Measurements from ENCODE around the gene CNOT6L.
"Not testable (repeated sequence)": the region's sequence is repeated elsewhere in the genome, so short reads cannot be mapped to it uniquely, and the experiment has no call there.

Gene CNOT6L

GRCh38 chr4:77782102-77782835 lies 36.9 kb downstream of the CNOT6L start:
- no peak for DNase-seq (ENCODE audit: low spot score)

- not testable (repeated sequence) for DNase-seq (ENCODE audit: low spot score)
Measured at GRCh38 chr4:77780762-77781161, 38.4 kb downstream of the CNOT6L start.

GRCh38 chr4:77777135-77777807 lies 41.9 kb downstream of the CNOT6L start:
- DNase-seq (ENCODE audit: low spot score) = peak; percentile 17

GRCh38 chr4:77776182-77777134 lies 42.7 kb downstream of the CNOT6L start:
- peak; percentile 36 for DNase-seq (ENCODE audit: low spot score)

GRCh38 chr4:77773101-77773500 lies 46.1 kb downstream of the CNOT6L start:
- DNase-seq (ENCODE audit: low spot score) = no peak

- no peak for DNase-seq (ENCODE audit: low spot score)
Measured at GRCh38 chr4:77771566-77771965, 47.6 kb downstream of the CNOT6L start.

GRCh38 chr4:77765720-77766119 lies 53.4 kb downstream of the CNOT6L start:
- no peak for DNase-seq (ENCODE audit: low spot score)

GRCh38 chr4:77762531-77762930 lies 56.6 kb downstream of the CNOT6L start:
- no peak for DNase-seq (ENCODE audit: low spot score)

- no peak for DNase-seq (ENCODE audit: low spot score)
Measured at GRCh38 chr4:77761595-77761994, 57.6 kb downstream of the CNOT6L start.

GRCh38 chr4:77758804-77759203 lies 60.4 kb downstream of the CNOT6L start:
- DNase-seq (ENCODE audit: low spot score) = no peak

GRCh38 chr4:77751764-77752163 lies 67.4 kb downstream of the CNOT6L start:
- DNase-seq (ENCODE audit: low spot score) = no peak

- DNase-seq (ENCODE audit: low spot score) = no peak
Measured at GRCh38 chr4:77745792-77746191, 73.4 kb downstream of the CNOT6L start.

GRCh38 chr4:77742054-77742453 lies 77.1 kb downstream of the CNOT6L start:
- no peak for DNase-seq (ENCODE audit: low spot score)

GRCh38 chr4:77740480-77740879 lies 78.7 kb downstream of the CNOT6L start:
- DNase-seq (ENCODE audit: low spot score) = no peak

GRCh38 chr4:77734928-77735327 lies 84.2 kb downstream of the CNOT6L start:
- DNase-seq (ENCODE audit: low spot score) = no peak

- peak; percentile 39 for DNase-seq (ENCODE audit: low spot score)
Measured at GRCh38 chr4:77731656-77732055, 87.5 kb downstream of the CNOT6L start.

GRCh38 chr4:77728420-77728819 lies 90.7 kb downstream of the CNOT6L start:
- DNase-seq (ENCODE audit: low spot score) = no peak

- DNase-seq (ENCODE audit: low spot score) = no peak
Measured at GRCh38 chr4:77721073-77721472, 98.1 kb downstream of the CNOT6L start.

GRCh38 chr4:77718500-77718899 lies 100.7 kb downstream of the CNOT6L start:
- DNase-seq (ENCODE audit: low spot score) = not testable (repeated sequence)

- DNase-seq (ENCODE audit: low spot score) = no peak
Measured at GRCh38 chr4:77715414-77716290, 103.5 kb downstream of the CNOT6L start.

- DNase-seq (ENCODE audit: low spot score) = no peak
Measured at GRCh38 chr4:77714514-77714913, 104.7 kb downstream of the CNOT6L start.

Data from pons (tissue), 1 donor.